IPS DF 6.9 (cell line): ENCODE measurements around the gene LRP1.

Experiments
- DNase-seq: peaks from one replicate; pipeline ENCODE4 v3.0.0-alpha.2; 2013; ENCODE audit warnings: low read depth, low spot score
- H3K27ac ChIP-seq: one replicate; pipeline ENCODE4 v1.5.1; 2013; ENCODE audit warnings: low read length, control low read depth
- H3K27me3 ChIP-seq: 2 replicates; pipeline ENCODE4 v1.6.1; 2013; ENCODE audit warnings: mild to moderate bottlenecking, low read length; ENCODE audit not compliant: control insufficient read depth, insufficient read depth
- H3K36me3 ChIP-seq: 2 replicates; pipeline ENCODE4 v1.6.1; 2013; ENCODE audit warnings: low read length; ENCODE audit not compliant: control insufficient read depth, insufficient read depth
- H3K4me1 ChIP-seq: 2 replicates; pipeline ENCODE4 v1.6.1; 2013; ENCODE audit warnings: low read length; ENCODE audit not compliant: control insufficient read depth, insufficient read depth
- H3K4me3 ChIP-seq: 2 replicates; pipeline ENCODE4 v1.5.1; 2013; ENCODE audit warnings: mild to moderate bottlenecking, low read length
- H3K9me3 ChIP-seq: 2 replicates; pipeline ENCODE4 v1.6.1; 2013; ENCODE audit warnings: low read length, inconsistent platforms; ENCODE audit not compliant: control insufficient read depth, insufficient read depth
- WGBS: extraction: QIAGEN DNeasy Blood & Tissue Kit; methylation state at CpG from one replicate; pipeline ENCODE4 v1.1.7; 2013; ENCODE audit warnings: mixed read lengths, missing lambda C conversion rate; ENCODE audit not compliant: insufficient read length, insufficient coverage; 5-methylcytosine and 5-hydroxymethylcytosine counted together

Gene LRP1

DNA sequence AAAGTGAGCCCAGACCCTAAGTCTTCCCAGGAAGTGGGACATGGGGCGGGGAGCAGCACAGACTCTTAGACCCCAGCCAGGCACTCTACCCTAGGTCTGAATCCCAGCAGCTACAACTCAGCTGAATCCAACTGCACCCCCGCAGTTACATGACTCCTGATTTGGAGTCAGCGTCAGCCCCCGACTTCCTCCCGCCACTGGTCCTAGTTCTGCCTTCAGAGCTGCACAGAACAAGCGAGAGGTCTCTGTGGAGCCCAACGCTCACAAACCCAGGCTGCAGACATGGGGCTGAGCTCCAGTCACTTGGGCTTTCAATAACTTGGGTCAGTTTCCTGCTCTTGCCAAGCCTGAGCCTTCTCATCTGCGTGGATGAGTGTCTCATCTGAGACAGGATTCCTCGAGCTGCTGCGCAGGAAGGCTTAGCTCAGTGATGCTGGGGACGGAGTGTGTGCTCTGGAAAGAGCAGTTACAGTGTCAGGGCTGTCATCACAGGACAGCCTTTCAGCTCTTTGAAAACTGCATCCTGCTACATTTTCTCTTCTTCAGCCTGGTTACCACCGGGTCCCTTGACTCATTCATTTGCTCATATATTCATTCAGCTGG is 57.7 kb downstream of the LRP1 start:
- H3K27me3 ChIP-seq = no peaks in the 10 kb centered on the region
- no peaks in the 10 kb centered on the region for H3K4me1 ChIP-seq
- no peak overlapping the region for H3K4me3 ChIP-seq
- no peaks in the 10 kb centered on the region for H3K9me3 ChIP-seq
- H3K27ac ChIP-seq = no peak overlapping the region
- DNase-seq = no peak
- H3K36me3 ChIP-seq = peaks cover 65% of the 10 kb centered on the region
- WGBS = no CpG with 5 or more reads among the region's 12 CpGs

DNA sequence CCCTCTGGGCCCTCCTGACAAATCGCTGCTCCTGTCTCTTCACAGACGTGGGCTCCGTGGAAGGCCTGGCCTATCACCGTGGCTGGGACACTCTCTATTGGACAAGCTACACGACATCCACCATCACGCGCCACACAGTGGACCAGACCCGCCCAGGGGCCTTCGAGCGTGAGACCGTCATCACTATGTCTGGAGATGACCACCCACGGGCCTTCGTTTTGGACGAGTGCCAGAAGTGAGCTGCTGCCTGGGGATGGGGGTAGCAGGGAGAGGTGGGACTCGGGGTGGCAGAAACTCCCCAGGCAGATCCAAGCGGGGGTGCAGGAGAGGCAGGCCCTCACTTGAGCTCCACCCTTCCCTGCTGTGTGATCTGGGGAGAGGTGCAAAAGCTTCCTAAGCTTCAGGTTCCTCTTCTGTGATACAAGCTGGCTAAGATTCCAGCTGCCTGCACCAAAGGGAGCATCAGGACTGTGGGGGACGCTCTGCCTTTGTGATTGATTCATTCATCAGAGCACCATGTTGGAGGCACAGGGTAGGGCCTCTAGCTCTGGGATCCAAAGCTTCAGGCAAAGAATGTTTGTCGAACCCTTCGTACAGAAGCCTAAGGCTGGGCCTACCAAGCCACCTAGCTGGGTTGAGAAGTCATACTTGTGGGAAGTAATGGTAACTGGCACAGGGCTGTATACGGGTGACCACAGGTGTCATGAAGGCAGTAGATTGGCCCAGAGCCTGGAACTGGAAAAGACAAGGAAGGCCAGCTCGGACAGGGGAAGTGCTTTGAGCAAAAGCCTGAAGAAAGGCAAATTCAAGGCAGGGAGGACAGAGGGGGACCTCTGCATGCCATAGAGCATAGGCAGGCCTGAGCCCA is 59.2 kb downstream of the LRP1 start:
- WGBS = no CpG with 5 or more reads among the region's 21 CpGs
- no peak overlapping the region for H3K27ac ChIP-seq
- no peaks in the 10 kb centered on the region for H3K27me3 ChIP-seq
- no peaks in the 10 kb centered on the region for H3K9me3 ChIP-seq
- peaks cover 75% of the 10 kb centered on the region for H3K36me3 ChIP-seq
- H3K4me1 ChIP-seq = no peaks in the 10 kb centered on the region
- DNase-seq = no peak
- no peak overlapping the region for H3K4me3 ChIP-seq

DNA sequence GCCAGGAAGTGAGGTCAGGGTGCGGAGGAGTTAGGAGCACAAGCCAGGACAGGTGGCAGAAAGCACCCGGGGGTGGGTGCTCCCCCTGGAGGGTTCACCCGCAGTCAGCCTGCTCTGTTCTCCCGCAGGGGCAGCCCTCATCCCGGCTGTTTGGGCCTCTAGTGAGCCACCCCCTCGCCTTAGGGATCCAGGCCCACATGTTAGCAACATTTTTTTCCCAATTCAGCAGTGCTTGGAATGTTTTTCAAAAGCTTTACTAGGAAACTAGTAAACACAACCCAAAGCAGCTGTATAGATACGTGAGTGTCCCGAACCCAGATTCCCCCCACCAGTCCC is 59.8 kb downstream of the LRP1 start:
- Histone ChIP-seq H3K9me3 (no peaks in the 10 kb centered on the region), H3K4me3 (no peak overlapping the region), H3K27ac (no peak overlapping the region), H3K27me3 (no peaks in the 10 kb centered on the region), H3K36me3 (peaks cover 81% of the 10 kb centered on the region), H3K4me1 (no peaks in the 10 kb centered on the region)
- DNase-seq = no peak
- no CpG with 5 or more reads among the region's 8 CpGs for WGBS

DNA sequence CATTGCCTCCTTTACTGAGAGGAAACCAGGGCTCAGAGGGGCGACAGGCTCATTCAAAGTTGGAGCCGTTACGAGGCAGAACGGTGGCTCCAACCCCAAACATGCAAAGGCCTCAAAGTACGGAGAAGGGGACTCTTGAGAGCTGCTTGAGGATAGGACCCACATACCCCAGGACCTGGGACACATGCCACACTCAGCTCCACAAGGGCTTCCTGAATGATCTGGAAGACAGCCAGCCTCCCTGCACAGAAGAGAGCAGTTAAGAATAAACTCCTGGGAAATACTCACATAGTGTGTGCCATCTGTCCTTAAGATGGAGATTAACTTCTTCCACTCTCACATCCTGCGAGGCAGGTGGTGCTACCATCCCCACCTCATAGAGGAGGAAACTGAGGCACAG is 61.8 kb downstream of the LRP1 start:
- H3K4me1 ChIP-seq = no peaks in the 10 kb centered on the region
- no peak for DNase-seq
- WGBS = no CpG with 5 or more reads among the region's 6 CpGs
- H3K27me3 ChIP-seq = no peaks in the 10 kb centered on the region
- no peaks in the 10 kb centered on the region for H3K9me3 ChIP-seq
- no peak overlapping the region for H3K4me3 ChIP-seq
- H3K36me3 ChIP-seq = peaks cover 82% of the 10 kb centered on the region
- no peak overlapping the region for H3K27ac ChIP-seq

DNA sequence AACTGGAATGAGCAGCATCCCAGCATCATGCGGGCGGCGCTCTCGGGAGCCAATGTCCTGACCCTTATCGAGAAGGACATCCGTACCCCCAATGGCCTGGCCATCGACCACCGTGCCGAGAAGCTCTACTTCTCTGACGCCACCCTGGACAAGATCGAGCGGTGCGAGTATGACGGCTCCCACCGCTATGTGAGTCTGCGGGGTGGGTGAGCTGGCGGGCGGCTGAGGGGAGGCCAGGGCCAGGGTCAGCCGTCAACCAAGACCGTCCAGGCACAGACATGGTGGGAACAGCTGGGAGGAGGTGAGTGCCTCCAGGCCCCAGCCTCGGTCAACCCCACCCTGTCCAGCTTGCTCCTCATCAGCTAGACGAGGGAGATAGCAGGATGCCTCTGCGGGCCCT is 62.5 kb downstream of the LRP1 start:
- H3K36me3 ChIP-seq = peaks cover 82% of the 10 kb centered on the region
- WGBS = no CpG with 5 or more reads among the region's 23 CpGs

DNA sequence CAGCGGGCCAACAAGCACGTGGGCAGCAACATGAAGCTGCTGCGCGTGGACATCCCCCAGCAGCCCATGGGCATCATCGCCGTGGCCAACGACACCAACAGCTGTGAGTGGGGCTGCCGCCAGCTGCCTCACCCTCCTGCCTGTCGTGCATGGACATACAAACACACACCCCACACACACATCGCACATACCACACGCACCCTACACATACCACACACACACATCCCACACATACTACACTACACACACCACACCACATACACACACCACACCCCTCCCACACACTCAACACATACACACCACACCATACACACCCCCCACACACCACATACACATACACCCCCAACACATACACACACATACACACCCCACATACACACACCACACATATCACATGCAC is 63.1 kb downstream of the LRP1 start:
- H3K36me3 ChIP-seq = peaks cover 81% of the 10 kb centered on the region
- DNase-seq = no peak
- H3K4me3 ChIP-seq = no peak overlapping the region
- H3K27ac ChIP-seq = no peak overlapping the region
- no peaks in the 10 kb centered on the region for H3K4me1 ChIP-seq
- H3K9me3 ChIP-seq = no peaks in the 10 kb centered on the region
- no peaks in the 10 kb centered on the region for H3K27me3 ChIP-seq
- 100% methylated on average over 3 of the region's 11 CpGs for WGBS

More for the DNA sequence above, 62.5 kb downstream of the LRP1 start:
- H3K4me3 ChIP-seq = no peak overlapping the region
- H3K4me1 ChIP-seq = no peaks in the 10 kb centered on the region
- no peaks in the 10 kb centered on the region for H3K9me3 ChIP-seq
- no peak overlapping the region for H3K27ac ChIP-seq
- no peaks in the 10 kb centered on the region for H3K27me3 ChIP-seq
- DNase-seq = no peak

DNA sequence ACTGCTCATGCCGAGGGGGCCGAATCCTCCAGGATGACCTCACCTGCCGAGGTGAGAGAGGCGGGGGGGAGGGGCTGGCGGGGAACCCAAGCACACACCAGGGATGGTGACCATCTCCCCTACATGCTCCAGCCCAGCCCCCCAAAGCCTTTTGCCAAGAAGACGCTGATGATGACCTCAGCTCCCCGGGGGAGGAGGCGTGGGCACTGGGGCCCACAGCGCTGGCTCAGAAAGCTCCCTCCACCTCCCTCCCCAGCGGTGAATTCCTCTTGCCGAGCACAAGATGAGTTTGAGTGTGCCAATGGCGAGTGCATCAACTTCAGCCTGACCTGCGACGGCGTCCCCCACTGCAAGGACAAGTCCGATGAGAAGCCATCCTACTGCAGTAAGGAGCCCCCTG is 64.6 kb downstream of the LRP1 start:
- no peak overlapping the region for H3K4me3 ChIP-seq
- H3K9me3 ChIP-seq = no peaks in the 10 kb centered on the region
- H3K4me1 ChIP-seq = no peaks in the 10 kb centered on the region
- DNase-seq = no peak
- H3K27ac ChIP-seq = no peak overlapping the region
- peaks cover 84% of the 10 kb centered on the region for H3K36me3 ChIP-seq
- H3K27me3 ChIP-seq = no peaks in the 10 kb centered on the region
- WGBS = no CpG with 5 or more reads among the region's 16 CpGs

DNA sequence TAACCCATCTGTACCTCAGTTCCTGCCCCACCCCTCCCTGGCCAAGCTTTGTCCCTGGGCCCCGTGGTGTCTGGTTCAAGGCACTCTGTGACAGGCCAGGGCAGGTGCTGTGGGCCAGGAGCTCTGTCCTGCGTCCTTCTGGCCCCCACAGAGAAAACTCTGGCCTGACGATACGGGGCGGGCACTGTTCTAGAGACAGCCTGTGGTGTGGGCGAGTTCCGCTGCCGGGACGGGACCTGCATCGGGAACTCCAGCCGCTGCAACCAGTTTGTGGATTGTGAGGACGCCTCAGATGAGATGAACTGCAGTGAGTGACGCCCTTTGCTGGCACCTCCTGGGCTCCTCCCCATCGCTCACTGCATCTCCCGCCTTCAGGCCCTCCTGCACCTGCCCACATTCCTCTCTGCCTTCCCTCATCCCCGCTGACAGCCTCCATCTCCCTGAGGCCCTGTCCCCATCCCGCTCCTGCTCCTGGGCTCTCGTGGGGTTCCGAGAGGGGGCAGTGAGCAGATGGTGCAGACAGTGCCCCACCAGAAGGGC is 65.5 kb downstream of the LRP1 start:
- Histone ChIP-seq H3K27me3 (no peaks in the 10 kb centered on the region), H3K9me3 (no peaks in the 10 kb centered on the region), H3K27ac (no peak overlapping the region), H3K4me1 (no peaks in the 10 kb centered on the region), H3K36me3 (peaks cover 88% of the 10 kb centered on the region), H3K4me3 (no peak overlapping the region)
- no peak for DNase-seq
- no CpG with 5 or more reads among the region's 19 CpGs for WGBS

DNA sequence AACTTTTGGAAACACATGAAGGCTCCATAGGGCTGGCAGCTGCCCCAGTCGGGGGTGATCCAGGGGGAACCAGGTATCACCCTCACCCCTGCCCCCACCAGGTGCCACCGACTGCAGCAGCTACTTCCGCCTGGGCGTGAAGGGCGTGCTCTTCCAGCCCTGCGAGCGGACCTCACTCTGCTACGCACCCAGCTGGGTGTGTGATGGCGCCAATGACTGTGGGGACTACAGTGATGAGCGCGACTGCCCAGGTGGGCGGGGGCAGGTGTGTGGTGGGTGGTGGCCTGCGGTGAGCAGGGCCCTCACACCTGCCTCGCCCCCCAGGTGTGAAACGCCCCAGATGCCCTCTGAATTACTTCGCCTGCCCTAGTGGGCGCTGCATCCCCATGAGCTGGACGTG is 66.0 kb downstream of the LRP1 start:
- Histone ChIP-seq H3K4me3 (no peak overlapping the region), H3K4me1 (no peaks in the 10 kb centered on the region), H3K27ac (no peak overlapping the region), H3K9me3 (no peaks in the 10 kb centered on the region), H3K36me3 (peaks cover 88% of the 10 kb centered on the region), H3K27me3 (no peaks in the 10 kb centered on the region)
- DNase-seq = no peak
- no CpG with 5 or more reads among the region's 18 CpGs for WGBS

DNA sequence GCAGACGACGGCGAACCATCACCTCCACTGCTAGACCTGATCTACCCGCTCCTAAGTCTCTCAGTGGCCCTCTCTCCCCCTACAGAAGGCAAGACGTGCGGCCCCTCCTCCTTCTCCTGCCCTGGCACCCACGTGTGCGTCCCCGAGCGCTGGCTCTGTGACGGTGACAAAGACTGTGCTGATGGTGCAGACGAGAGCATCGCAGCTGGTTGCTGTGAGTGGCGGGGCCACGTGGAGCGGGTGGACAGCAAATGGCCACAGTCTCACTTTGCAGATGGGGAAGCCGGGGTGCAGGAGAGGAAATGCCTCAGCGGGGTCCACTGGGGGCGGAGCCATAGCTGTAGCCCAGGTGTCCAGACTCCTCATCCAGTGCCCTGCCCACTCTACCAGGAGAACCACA is 66.9 kb downstream of the LRP1 start:
- no peaks in the 10 kb centered on the region for H3K4me1 ChIP-seq
- DNase-seq = no peak
- H3K4me3 ChIP-seq = no peak overlapping the region
- no peak overlapping the region for H3K27ac ChIP-seq
- H3K9me3 ChIP-seq = no peaks in the 10 kb centered on the region
- no CpG with 5 or more reads among the region's 19 CpGs for WGBS
- no peaks in the 10 kb centered on the region for H3K27me3 ChIP-seq
- peaks cover 94% of the 10 kb centered on the region for H3K36me3 ChIP-seq
